Stimulated activated CD8-positive, alpha-beta memory T cell treated with anti-CD3 and anti-CD28 coated beads, Interleukin-2, amount 100 ng/mL, for 1 hour (primary cell): ENCODE measurements around the gene DTX2.
"Not testable (repeated sequence)": the region's sequence is repeated elsewhere in the genome, so short reads cannot be mapped to it uniquely, and the experiment has no call there.

Experiments
- DNase-seq, 2 donors: peaks; one replicate each; pipeline ENCODE4 v3.0.0-alpha.2; 2020; ENCODE audit warnings: low read depth in 2 of 2

DTX2 gene

GRCh38 chr7:76461464-76462101 is at the start of gene DTX2:
TSS of gene DTX2 (plus strand) at chr7:76461709. CDS start at chr7:76480510, 18,801 bp downstream.
- peak; percentile 21 to 24 for DNase-seq

DNA sequence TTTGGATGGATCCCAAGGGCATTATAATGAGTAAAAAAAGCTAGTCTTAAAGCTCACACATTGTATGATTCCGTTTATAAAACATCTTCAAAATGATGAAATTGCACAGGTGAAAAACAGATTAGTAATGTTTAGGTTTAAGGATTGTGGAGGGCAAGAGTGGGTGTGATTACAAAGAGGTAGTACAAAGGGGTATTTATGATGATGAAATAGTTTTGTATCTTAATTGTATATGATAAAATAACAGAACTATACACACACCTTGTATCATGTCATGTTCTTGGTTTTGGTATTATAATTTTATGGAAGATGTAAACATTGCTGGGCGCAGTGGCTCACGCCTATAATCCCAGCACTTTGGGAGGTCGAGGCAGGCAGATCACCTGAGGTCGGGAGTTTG is 49.3 kb upstream of the DTX2 start:
- DNase-seq, result no peak

DNA sequence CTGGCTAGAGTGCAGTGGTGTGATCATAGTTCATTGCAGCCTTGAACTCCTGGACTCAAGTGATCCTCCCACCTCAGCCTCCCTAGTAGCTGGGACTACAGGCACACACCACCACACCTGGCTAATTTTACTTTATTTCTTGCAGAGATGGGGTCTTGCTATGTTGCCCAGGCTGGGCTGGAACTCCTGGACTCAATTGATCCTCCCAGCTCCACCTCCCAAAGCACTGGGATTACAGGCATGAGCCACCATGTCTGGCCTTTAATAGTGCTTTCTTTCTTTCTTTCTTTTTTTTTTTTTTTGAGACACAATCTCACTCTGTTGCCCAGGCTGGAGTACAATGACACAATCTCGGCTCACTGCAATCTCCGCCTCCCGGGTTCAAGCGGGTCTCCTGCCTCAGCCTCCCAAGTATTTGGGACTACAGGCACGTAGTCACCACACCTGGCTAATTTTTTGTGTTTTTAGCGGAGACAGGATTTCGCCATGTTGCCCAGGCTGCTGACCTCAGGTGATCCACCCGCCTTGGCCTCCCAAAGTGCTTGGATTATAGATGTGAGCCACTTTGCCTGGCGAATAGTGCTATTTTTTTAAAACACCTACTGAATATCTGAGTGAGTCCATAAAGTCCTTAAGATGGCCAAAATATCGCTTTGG is 43.7 kb upstream of the DTX2 start:
- not testable (repeated sequence) for DNase-seq

DNA sequence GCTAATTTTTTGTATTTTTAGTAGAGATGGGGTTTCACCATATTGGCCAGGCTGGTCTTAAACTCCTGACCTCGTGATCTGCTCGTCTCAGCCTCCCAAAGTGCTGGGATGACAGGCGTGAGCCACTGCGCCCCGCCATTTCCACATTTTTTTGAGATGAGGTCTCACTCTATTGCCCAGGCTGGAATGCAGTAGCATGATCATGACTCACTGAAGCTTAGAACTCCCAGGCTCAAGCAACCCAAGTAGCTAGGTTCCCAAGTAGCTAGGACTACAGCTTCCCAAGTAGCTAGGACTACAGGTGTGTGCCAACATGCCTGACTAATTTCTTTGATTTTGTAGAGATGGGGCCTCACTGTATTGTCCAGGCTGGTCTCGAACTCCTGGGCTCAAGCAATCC is 40.4 kb upstream of the DTX2 start:
- DNase-seq, result not testable (repeated sequence)

- DNase-seq, result no peak
Observed at GRCh38 chr7:76423666-76424412, 37.7 kb upstream of the DTX2 start.

GRCh38 chr7:76424413-76425111 is 36.9 kb upstream of the DTX2 start, which contains the start of gene ZP3:
TSS of gene ZP3 (plus strand) at chr7:76424950. CDS start at chr7:76424965, 15 bp downstream.
- no peak for DNase-seq

- no peak for DNase-seq
Observed at GRCh38 chr7:76425156-76425555, 36.4 kb upstream of the DTX2 start.

GRCh38 chr7:76425558-76425957 is 36.0 kb upstream of the DTX2 start:
- not testable (repeated sequence) for DNase-seq

- DNase-seq, result no peak
Observed at GRCh38 chr7:76426246-76426645, 35.3 kb upstream of the DTX2 start.

- DNase-seq, result no peak
Observed at GRCh38 chr7:76427635-76428034, 33.9 kb upstream of the DTX2 start.

DNA sequence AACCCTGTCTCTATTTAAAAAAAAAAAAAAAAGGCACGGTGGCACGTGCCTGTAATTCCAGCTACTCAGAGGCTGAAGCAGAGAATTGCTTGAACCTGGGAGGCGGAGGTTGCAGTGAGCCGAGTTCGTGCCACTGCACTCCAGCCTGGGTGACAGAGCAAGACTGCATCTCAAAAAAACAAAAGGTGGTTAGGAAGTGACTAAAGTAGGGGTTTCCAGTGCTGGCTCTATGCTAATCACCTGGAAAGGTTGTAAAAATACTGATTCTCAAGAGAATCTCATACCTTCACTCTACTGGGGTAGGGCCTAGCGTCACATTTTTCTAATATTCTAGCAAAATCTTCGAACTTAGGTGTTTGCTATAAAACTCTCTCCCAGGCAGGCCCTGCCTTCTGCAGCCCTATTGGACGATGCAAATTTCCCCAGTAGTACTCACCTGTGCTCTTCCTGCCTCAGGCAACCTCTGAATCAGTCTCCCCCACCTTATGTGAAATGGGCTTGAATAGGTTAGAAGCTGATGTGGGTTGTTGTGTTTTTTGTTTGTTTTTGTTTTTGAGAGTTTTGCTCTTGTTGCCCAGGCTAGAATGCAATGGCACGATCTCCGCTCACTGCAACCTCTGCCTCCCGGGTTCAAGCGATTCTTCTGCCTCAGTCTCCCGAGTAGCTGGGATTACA is 33.2 kb upstream of the DTX2 start:
- DNase-seq, result no peak

DNA sequence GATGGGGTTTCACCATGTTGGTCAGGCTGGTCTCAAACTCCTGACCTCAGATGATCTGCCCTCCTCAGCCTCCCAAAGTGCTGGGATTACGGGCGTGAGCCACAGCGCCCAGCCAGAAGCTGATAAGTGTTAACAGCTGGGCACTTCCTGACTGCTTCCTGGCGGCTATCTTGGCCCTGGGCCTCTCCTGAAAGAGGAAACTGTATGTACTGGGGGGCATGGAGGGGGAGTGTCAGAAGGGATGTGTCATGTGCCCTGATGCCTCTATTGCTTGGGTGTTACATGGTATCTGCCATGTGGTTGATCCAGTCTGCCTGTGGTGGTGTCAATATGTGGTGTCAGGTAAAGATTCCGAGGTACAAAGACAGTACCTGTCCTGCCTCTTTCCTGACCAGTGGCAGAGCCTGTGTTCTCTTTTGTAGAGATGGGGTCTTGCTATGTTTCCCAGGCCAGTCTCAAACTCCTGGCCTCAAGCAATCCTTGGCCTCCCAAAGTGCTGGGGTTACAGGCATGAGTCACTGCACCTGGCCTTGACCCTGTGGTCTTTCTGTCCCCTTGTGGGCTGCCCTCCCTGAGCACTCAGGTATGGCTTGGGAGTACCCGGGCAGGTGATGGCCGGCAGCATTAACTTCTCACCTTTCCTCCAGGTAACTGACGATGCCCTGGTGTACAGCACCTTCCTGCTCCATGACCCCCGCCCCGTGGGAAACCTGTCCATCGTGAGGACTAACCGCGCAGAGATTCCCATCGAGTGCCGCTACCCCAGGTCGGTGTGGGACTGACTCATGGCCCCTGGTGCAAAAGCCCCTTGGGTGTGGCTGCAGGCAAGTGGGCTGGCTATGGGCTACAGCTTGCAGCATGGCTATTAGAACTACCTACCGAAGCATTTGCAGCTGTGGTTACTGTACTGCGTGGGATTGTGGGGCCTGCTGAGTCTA is 32.4 kb upstream of the DTX2 start:
- no peak for DNase-seq

DNA sequence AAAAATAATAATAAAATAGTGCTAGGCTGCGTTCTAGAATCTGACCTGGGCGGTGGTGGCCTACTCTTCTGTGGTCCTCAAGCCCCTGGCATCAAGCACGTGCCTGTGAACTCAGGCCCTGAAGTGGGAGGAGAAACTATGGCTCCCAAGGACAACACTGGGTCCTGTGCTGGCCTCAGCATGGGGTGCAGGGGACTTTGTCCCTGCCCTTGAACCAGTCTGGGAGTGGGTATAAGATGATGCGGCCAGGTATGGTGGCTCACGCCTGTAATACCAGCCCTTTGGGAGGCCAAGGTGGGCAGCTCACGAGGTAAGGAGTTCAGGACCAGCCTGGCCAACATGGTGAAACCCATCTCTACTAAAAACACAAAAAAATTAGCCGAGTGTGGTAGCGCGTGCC is 31.3 kb upstream of the DTX2 start:
- DNase-seq, result no peak

GRCh38 chr7:76430836-76431235 is 30.7 kb upstream of the DTX2 start:
- DNase-seq, result no peak

- peak; percentile 17 to 24 for DNase-seq
Observed at GRCh38 chr7:76437873-76438272, 23.6 kb upstream of the DTX2 start.

- not testable (repeated sequence) for DNase-seq
Observed at GRCh38 chr7:76439120-76439888, 22.2 kb upstream of the DTX2 start.

- not testable (repeated sequence) for DNase-seq
Observed at GRCh38 chr7:76440404-76440803, 21.1 kb upstream of the DTX2 start.

GRCh38 chr7:76441792-76442191 is 19.7 kb upstream of the DTX2 start:
- not testable (repeated sequence) for DNase-seq

DNA sequence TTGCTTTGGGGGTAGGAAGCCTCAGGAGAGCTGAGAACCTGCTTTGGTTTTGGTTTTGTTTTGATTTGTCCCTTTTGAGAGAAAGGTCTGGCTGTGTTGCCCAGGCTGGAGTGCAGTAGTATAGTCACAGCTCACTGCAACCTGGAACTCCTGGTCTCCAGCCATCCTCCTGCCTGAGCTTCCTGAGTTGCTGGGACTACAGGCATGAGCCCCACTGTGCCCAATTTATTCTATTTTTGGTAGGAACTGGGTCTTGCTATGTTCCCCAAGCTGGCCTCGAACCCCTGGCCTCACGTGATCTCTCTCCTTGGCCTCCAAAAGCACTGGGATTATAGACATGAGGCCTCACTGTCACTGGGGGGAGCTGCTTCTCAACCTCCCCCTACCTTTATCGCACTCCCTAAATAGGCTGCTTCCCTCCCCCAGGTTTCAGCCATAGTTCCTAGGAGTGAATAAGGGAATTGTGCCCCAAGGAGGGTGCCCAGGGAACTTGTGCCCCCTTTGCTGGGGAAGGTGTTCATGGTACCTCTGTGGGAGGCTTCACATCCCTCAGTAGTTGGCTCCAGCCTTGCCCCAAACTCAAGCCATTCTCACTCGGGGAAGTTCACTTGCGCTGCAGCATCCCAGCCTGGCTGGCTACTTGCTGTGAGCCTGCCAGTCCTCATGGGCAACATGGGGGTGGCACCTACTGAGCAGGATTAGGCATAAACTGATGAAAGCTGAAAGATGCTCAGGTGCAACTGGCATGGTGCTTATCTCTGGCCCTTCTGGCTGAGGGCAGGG is 18.7 kb upstream of the DTX2 start:
- not testable (repeated sequence) for DNase-seq
